ENCODE measurements around the gene PTPRM. TPM values are rescaled to one million over a fixed set of nuclear protein-coding genes. Genes with fewer than 3 reads are reported as not detected.

PTPRM gene
- polyA plus RNA-seq, 3 donors, result 0.04 to 2.1 (median 0.66) TPM

GRCh38 chr18:8365006-8365405 is 797.9 kb downstream of the PTPRM start:
- Histone ChIP-seq H3K9me3 (replicated peaks in 1 of 2; ENCODE audit: control insufficient read depth in 1 of 2, insufficient read depth in 1 of 2, low read length in 2 of 2) (no peaks in the 10 kb centered on the region), H2AFZ (ENCODE audit: insufficient read depth, low read depth, low read length, poor library complexity, severe bottlenecking) (no peak overlapping the region), H3K4me1 (ENCODE audit: control insufficient read depth in 1 of 2, insufficient read depth in 2 of 2, low read length in 2 of 2) (peaks cover 0 to 5% of the 10 kb centered on the region in 2 donors), H4K20me1 (ENCODE audit: insufficient read depth, low read length) (no peaks in the 10 kb centered on the region), H3K9ac (ENCODE audit: insufficient read depth, low read length, poor library complexity, severe bottlenecking) (no peak overlapping the region), H3K36me3 (replicated peaks in 1 of 2; ENCODE audit: control insufficient read depth in 1 of 2, insufficient read depth in 2 of 2, low read length in 2 of 2) (no peaks in the 10 kb centered on the region), H3K79me2 (ENCODE audit: insufficient read depth, low read length) (no peaks in the 10 kb centered on the region), H3K27ac (ENCODE audit: low read depth in 1 of 2, low read length in 2 of 2) (no peak overlapping the region), H3K4me3 (replicated peaks in 1 of 3; ENCODE audit: low read depth in 2 of 3, low read length in 3 of 3) (no peak overlapping the region), H3K4me2 (replicated peaks; ENCODE audit: extremely low read depth, low read length, poor library complexity, severe bottlenecking) (no peak overlapping the region), H3K27me3 (ENCODE audit: control insufficient read depth in 2 of 2, insufficient read depth in 2 of 2, low read length in 2 of 2) (peaks cover 10 to 24% of the 10 kb centered on the region in 2 donors)
- DNase-seq, result no peak
- intact Hi-C loops (cut with micrococcal nuclease), result no loop called here
- no peak overlapping the region for H3K4me3 Mint-ChIP-seq
- peaks cover 0 to 6% (median 0%) of the 10 kb centered on the region in 7 donors for H3K9me3 Mint-ChIP-seq
- H3K36me3 Mint-ChIP-seq, result no peaks in the 10 kb centered on the region
- H3K27ac Mint-ChIP-seq, result no peak overlapping the region
- 94% methylated on average over 4 of the region's 5 CpGs for WGBS (ENCODE audit: insufficient coverage)
- peaks cover 19 to 42% (median 30%) of the 10 kb centered on the region in 3 donors for H3K27me3 Mint-ChIP-seq (ENCODE audit: low read depth in 3 of 3)
- TF ChIP-seq, protein P1, sequence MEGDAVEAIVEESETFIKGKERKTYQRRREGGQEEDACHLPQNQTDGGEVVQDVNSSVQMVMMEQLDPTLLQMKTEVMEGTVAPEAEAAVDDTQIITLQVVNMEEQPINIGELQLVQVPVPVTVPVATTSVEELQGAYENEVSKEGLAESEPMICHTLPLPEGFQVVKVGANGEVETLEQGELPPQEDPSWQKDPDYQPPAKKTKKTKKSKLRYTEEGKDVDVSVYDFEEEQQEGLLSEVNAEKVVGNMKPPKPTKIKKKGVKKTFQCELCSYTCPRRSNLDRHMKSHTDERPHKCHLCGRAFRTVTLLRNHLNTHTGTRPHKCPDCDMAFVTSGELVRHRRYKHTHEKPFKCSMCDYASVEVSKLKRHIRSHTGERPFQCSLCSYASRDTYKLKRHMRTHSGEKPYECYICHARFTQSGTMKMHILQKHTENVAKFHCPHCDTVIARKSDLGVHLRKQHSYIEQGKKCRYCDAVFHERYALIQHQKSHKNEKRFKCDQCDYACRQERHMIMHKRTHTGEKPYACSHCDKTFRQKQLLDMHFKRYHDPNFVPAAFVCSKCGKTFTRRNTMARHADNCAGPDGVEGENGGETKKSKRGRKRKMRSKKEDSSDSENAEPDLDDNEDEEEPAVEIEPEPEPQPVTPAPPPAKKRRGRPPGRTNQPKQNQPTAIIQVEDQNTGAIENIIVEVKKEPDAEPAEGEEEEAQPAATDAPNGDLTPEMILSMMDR (IDR thresholded peaks at IDR 0.05), result no peak
- peaks cover 5% of the 10 kb centered on the region for H3K4me1 Mint-ChIP-seq

GRCh38 chr18:8365528-8365927 is 798.4 kb downstream of the PTPRM start:
- Histone ChIP-seq H3K27ac (ENCODE audit: low read depth in 1 of 2, low read length in 2 of 2) (no peak overlapping the region), H2AFZ (ENCODE audit: insufficient read depth, low read depth, low read length, poor library complexity, severe bottlenecking) (no peak overlapping the region), H4K20me1 (ENCODE audit: insufficient read depth, low read length) (no peaks in the 10 kb centered on the region), H3K79me2 (ENCODE audit: insufficient read depth, low read length) (no peaks in the 10 kb centered on the region), H3K4me2 (replicated peaks; ENCODE audit: extremely low read depth, low read length, poor library complexity, severe bottlenecking) (no peak overlapping the region), H3K4me3 (replicated peaks in 1 of 3; ENCODE audit: low read depth in 2 of 3, low read length in 3 of 3) (no peak overlapping the region), H3K27me3 (ENCODE audit: control insufficient read depth in 2 of 2, insufficient read depth in 2 of 2, low read length in 2 of 2) (peaks cover 10 to 24% of the 10 kb centered on the region in 2 donors), H3K9me3 (replicated peaks in 1 of 2; ENCODE audit: control insufficient read depth in 1 of 2, insufficient read depth in 1 of 2, low read length in 2 of 2) (no peaks in the 10 kb centered on the region), H3K9ac (ENCODE audit: insufficient read depth, low read length, poor library complexity, severe bottlenecking) (no peak overlapping the region), H3K36me3 (replicated peaks in 1 of 2; ENCODE audit: control insufficient read depth in 1 of 2, insufficient read depth in 2 of 2, low read length in 2 of 2) (no peaks in the 10 kb centered on the region), H3K4me1 (ENCODE audit: control insufficient read depth in 1 of 2, insufficient read depth in 2 of 2, low read length in 2 of 2) (peaks cover 0 to 5% of the 10 kb centered on the region in 2 donors)
- peaks cover 0 to 6% (median 0%) of the 10 kb centered on the region in 7 donors for H3K9me3 Mint-ChIP-seq
- H3K4me3 Mint-ChIP-seq, result no peak overlapping the region
- TF ChIP-seq, protein P1 (IDR thresholded peaks at IDR 0.05), result no peak
- peak overlapping the region in 1 of 7 donors; percentile 45 for H3K27ac Mint-ChIP-seq
- H3K27me3 Mint-ChIP-seq (ENCODE audit: low read depth in 3 of 3), result peaks cover 19 to 42% (median 30%) of the 10 kb centered on the region in 3 donors
- 100% methylated on average over 2 of the region's 2 CpGs for WGBS (ENCODE audit: insufficient coverage)
- H3K4me1 Mint-ChIP-seq, result peaks cover 7% of the 10 kb centered on the region
- no peaks in the 10 kb centered on the region for H3K36me3 Mint-ChIP-seq
- DNase-seq, result no peak
- intact Hi-C loops (cut with micrococcal nuclease), result no loop called here
